K562 (cell line): ENCODE data around the gene PNPLA7. TPM values are rescaled to one million over a fixed set of nuclear protein-coding genes. Genes with fewer than 3 reads are reported as not detected.

Experiments used
- ATAC-seq: fragments of 200-7000 bp; cut with Tn5 transposase; 3 replicates; pipeline ENCODE4 v1.9.1; 2020; ENCODE audit warnings: moderate library complexity
- BruUV-seq: library from RNA; stranded (reverse); fragments of 400-500 nt; replicated peaks from 2 replicates; lab custom pipeline; 2021; lab: Mats Ljungman, UMichigan
- CTCF ChIA-PET: fragments of 300-600 bp; formaldehyde crosslinking; extraction: SDS; loops from one replicate; lab custom pipeline; 2021; ENCODE audit warnings: low intra/inter-chr PET ratio; lab: Yijun Ruan, JAX
- POLR2A ChIA-PET: fragments of 300-600, 350-650 bp; sonication (Branson Sonifier 250); formaldehyde crosslinking; extraction: SDS; loops from one replicate; lab custom pipeline; 2021; ENCODE audit warnings: antibody characterized with exemption, inconsistent platforms; lab: Yijun Ruan, JAX
- DNase-seq, 4 experiments: peaks; one replicate each; pipeline versions ENCODE4 v3.0.0 to v3.0.0-alpha.2; 2011 to 2018; ENCODE audit warnings: low spot score in 3 of 4, mixed read lengths in 3 of 4; ENCODE audit errors: extremely low read depth in 1 of 4
- FAIRE-seq: peaks from 2 replicates; lab custom pipeline; 2011; peaks lifted over from hg19 to GRCh38; lab: Jason Lieb, UNC
- H2AFZ ChIP-seq: 2 replicates; pipeline ENCODE4 v1.6.0; 2011; ENCODE audit warnings: low read depth, low read length, control low read depth, inconsistent platforms
- H3K27ac ChIP-seq: fragments of 200-600 bp; 3 replicates; pipeline ENCODE4 v1.8.0; 2011; ENCODE audit warnings: low read depth, mild to moderate bottlenecking, control low read depth, inconsistent platforms, low read length, moderate library complexity, mixed read lengths; ENCODE audit errors: extremely low read depth
- H3K27me3 ChIP-seq, 2 experiments: fragments of 300-600 bp in 1 of 2; 2 replicates in 1 of 2; 3 replicates in 1 of 2; pipeline versions ENCODE4 v1.6.0 to v1.8.0; 2011; ENCODE audit warnings: inconsistent platforms in 2 of 2, low read length in 2 of 2, mild to moderate bottlenecking in 1 of 2, mixed read lengths in 1 of 2, moderate library complexity in 1 of 2; ENCODE audit not compliant: control insufficient read depth in 2 of 2, insufficient read depth in 2 of 2
- H3K36me3 ChIP-seq: fragments of 300-600 bp; 3 replicates; pipeline ENCODE4 v1.8.0; 2011; ENCODE audit warnings: mild to moderate bottlenecking, low read length, inconsistent platforms; ENCODE audit not compliant: control insufficient read depth, insufficient read depth
- H3K4me1 ChIP-seq, 2 experiments: fragments of 200-600 bp in 1 of 2; replicated peaks in 1 of 2; 2 replicates in 1 of 2; 3 replicates in 1 of 2; pipeline versions ENCODE4 v1.5.1 to v1.8.0; 2011; ENCODE audit warnings: inconsistent platforms in 2 of 2, low read length in 2 of 2, mild to moderate bottlenecking in 1 of 2, mixed read lengths in 1 of 2, moderate library complexity in 1 of 2; ENCODE audit not compliant: control insufficient read depth in 2 of 2, insufficient read depth in 2 of 2
- H3K4me2 ChIP-seq: 2 replicates; pipeline ENCODE4 v1.6.1; 2011; ENCODE audit warnings: low read length, control low read depth, inconsistent platforms, mixed read lengths; ENCODE audit not compliant: insufficient read depth
- H3K4me3 ChIP-seq: fragments of 200-600 bp; sonication (generic), shearing (Covaris generic); 2 replicates; pipeline ENCODE4 v1.5.1; 2016; ENCODE audit warnings: control low read depth, inconsistent platforms
- H3K79me2 ChIP-seq: fragments of 200-600 bp; 3 replicates; pipeline ENCODE4 v1.8.0; 2011; ENCODE audit warnings: low read length, inconsistent platforms; ENCODE audit not compliant: control insufficient read depth, insufficient read depth
- H3K9ac ChIP-seq, 2 experiments: 2 replicates each; pipeline versions ENCODE4 v1.6.0 to v1.6.1; 2011; ENCODE audit warnings: low read depth in 2 of 2, low read length in 2 of 2, control low read depth in 1 of 2, inconsistent platforms in 1 of 2, mild to moderate bottlenecking in 1 of 2, mixed read lengths in 1 of 2; ENCODE audit not compliant: insufficient read depth in 1 of 2
- H3K9me1 ChIP-seq: one replicate; pipeline ENCODE4 v1.6.0; 2011; ENCODE audit warnings: inconsistent platforms, mild to moderate bottlenecking, low read length, moderate library complexity; ENCODE audit not compliant: control insufficient read depth, insufficient read depth
- H3K9me3 ChIP-seq: replicated peaks from 2 replicates; pipeline ENCODE4 v1.5.1; 2011; ENCODE audit warnings: low read depth, low read length, inconsistent platforms; ENCODE audit not compliant: control insufficient read depth, insufficient read depth
- H4K20me1 ChIP-seq: replicated peaks from 2 replicates; pipeline ENCODE4 v1.6.1; 2011; ENCODE audit warnings: low read length, inconsistent platforms, mixed read lengths; ENCODE audit not compliant: control insufficient read depth, insufficient read depth
- E2F6 ChIP-seq, 2 experiments: IDR thresholded peaks; 2 replicates each; pipeline ENCODE4 v1.6.1; 2011; ENCODE audit warnings: borderline replicate concordance in 1 of 2, control low read depth in 1 of 2, low read depth in 1 of 2, low read length in 1 of 2, mild to moderate bottlenecking in 1 of 2, mixed read lengths in 1 of 2, moderate library complexity in 1 of 2; ENCODE audit not compliant: insufficient read depth in 1 of 2, insufficient read length in 1 of 2, poor library complexity in 1 of 2, severe bottlenecking in 1 of 2; ENCODE audit errors: extremely low read depth in 1 of 2
- HIVEP1 ChIP-seq: fragments of 250-450 bp; sonication (Bioruptor Pico); IDR thresholded peaks from 2 replicates; pipeline ENCODE4 v1.4.0; 2020; ENCODE audit warnings: mild to moderate bottlenecking
- HMG20B ChIP-seq: fragments of 250-450 bp; sonication (Bioruptor Pico); IDR thresholded peaks from 2 replicates; pipeline ENCODE4 v1.5.0; 2021; ENCODE audit warnings: mild to moderate bottlenecking
- POLR2H ChIP-seq: IDR thresholded peaks from 2 replicates; pipeline ENCODE4 v1.6.1; 2016; ENCODE audit warnings: missing genetic modification characterization, low read depth, mild to moderate bottlenecking, control low read depth, missing compliant biosample characterization, moderate library complexity
- ZBTB33 ChIP-seq: sonication (generic); formaldehyde crosslinking; IDR thresholded peaks from 2 replicates; pipeline ENCODE4 v1.8.1; 2023; ENCODE audit warnings: mild to moderate bottlenecking, missing genetic modification reagents
- ZNF212 ChIP-seq: fragments of 450-650 bp; formaldehyde crosslinking; IDR thresholded peaks from 2 replicates; pipeline ENCODE4 v1.4.0; 2020; ENCODE audit warnings: mild to moderate bottlenecking
- ZNF668 ChIP-seq: fragments of 250-450 bp; sonication (Bioruptor Pico); IDR thresholded peaks from 2 replicates; pipeline ENCODE4 v1.8.0; 2022; ENCODE audit warnings: mild to moderate bottlenecking, inconsistent platforms
- WGBS: fragments of 100-300 bp; shearing (Covaris generic); methylation state at CpG from one replicate; pipeline ENCODE4 v1.1.6; 2016; ENCODE audit warnings: low coverage, mixed read lengths; ENCODE audit not compliant: insufficient coverage; ENCODE audit errors: missing lambda C conversion rate; 5-methylcytosine and 5-hydroxymethylcytosine counted together
- in situ Hi-C: fragments of 300-500 bp; cut with MboI; formaldehyde crosslinking; loops from 4 replicates; pipeline ENCODE4 v1.15.0; 2018; ENCODE audit warnings: inconsistent platforms, mixed read lengths
- intact Hi-C: fragments of 100-400 bp; cut with micrococcal nuclease; formaldehyde crosslinking; loops from 2 replicates; pipeline ENCODE4 v1.14.2; 2022
- polyA plus RNA-seq, 8 experiments: library from polyadenylated mRNA; depleted of rRNA in 4 of 8; stranded (reverse) in 5 of 8; unstranded in 3 of 8; fragments of >200 nt; fragmentation: Nextera tagmentation in 2 of 8; fragmentation: Illumina TruSeq in 1 of 8; extraction: Ambion mirVana in 2 of 8; extraction: Trizol in 1 of 8; gene quantifications; 2 replicates each; pipeline versions ENCODE4 v1.2.1 to v1.2.3, GENCODE V29; 2011 to 2014; ENCODE audit warnings: inconsistent platforms in 1 of 8, missing spikeins in 1 of 8
- total RNA-seq, 7 experiments: library from RNA; depleted of rRNA in 6 of 7; stranded (reverse); fragments of >200 nt in 6 of 7; fragmentation: Illumina TruSeq in 2 of 7; extraction: Trizol in 2 of 7; gene quantifications; 2 replicates each; pipeline versions ENCODE4 v1.2.1 to v1.2.3, GENCODE V29; 2011 to 2021; ENCODE audit warnings: low replicate concordance in 1 of 7

The PNPLA7 gene
- total and polyA plus RNA-seq, 9 of the 15 experiments (the other 6 are each of a cell fraction or from before 2014, with no cell fraction given) = 0.01 to 0.85 (median 0.19) TPM; not detected in 1

GRCh38 chr9:137485343-137486140 lies 64.7 kb downstream of the PNPLA7 start:
- intact Hi-C loops = no loop called here
- Histone ChIP-seq H3K4me1 (peaks cover 21 to 71% of the 10 kb centered on the region in 2 experiments), H3K9ac (no peak overlapping the region), H3K79me2 (no peaks in the 10 kb centered on the region), H2AFZ (no peak overlapping the region), H3K27me3 (no peaks in the 10 kb centered on the region), H3K4me3 (no peak overlapping the region), H3K9me1 (no peaks in the 10 kb centered on the region), H3K9me3 (no peaks in the 10 kb centered on the region), H3K27ac (no peak overlapping the region), H3K36me3 (no peaks in the 10 kb centered on the region), H3K4me2 (no peak overlapping the region), H4K20me1 (no peaks in the 10 kb centered on the region)
- DNase-seq (no peak), ATAC-seq (no peak), FAIRE-seq (no peak)
- CTCF ChIA-PET = no interaction called here
- no TSS peak for BruUV-seq
- POLR2A ChIA-PET = interaction anchor here (0.6 to 0.9 kb wide), 2 partner anchors 16 to 33 kb away, joined by 3 read pairs; no protein-coding TSS in a partner anchor
- in situ Hi-C loops = no loop called here
- TF ChIP-seq HMG20B (CRISPR knock-in tag) = no peak
- WGBS = 72% methylated on average over 26 of the region's 26 CpGs

- no TSS peak for BruUV-seq
- POLR2A ChIA-PET = no interaction called here
- TF ChIP-seq ZNF668 (no peak), E2F6 (IDR thresholded peaks at IDR 0.05; ENCODE audit: borderline replicate concordance in 1 of 2, extremely low read depth in 1 of 2, insufficient read depth in 1 of 2, insufficient read length in 1 of 2, low read depth in 1 of 2, low read length in 1 of 2, poor library complexity in 1 of 2, severe bottlenecking in 1 of 2) (peak in 1 of 2 experiments; percentile 9), POLR2H (tag) (no peak), ZNF212 (no peak), ZBTB33 (CRISPR knock-in tag) (peak; percentile 64; the same call in 1 of the 2 replicates), HIVEP1 (CRISPR knock-in tag) (no peak)
Observed at GRCh38 chr9:137484551-137485315, 65.5 kb downstream of the PNPLA7 start.

More at GRCh38 chr9:137484551-137485315, 65.5 kb downstream of the PNPLA7 start:
- no peaks in the 10 kb centered on the region for H3K27me3 ChIP-seq
- H3K27ac ChIP-seq = no peak overlapping the region
- intact Hi-C loops = no loop called here
- H3K36me3 ChIP-seq = no peaks in the 10 kb centered on the region
- H3K79me2 ChIP-seq = no peaks in the 10 kb centered on the region
- H3K9me3 ChIP-seq = no peaks in the 10 kb centered on the region
- in situ Hi-C loops = no loop called here
- H3K9ac ChIP-seq = peak overlapping the region in 1 of 2 experiments; percentile 73; a peak in 1 of 4 replicates
- no peak overlapping the region for H3K4me3 ChIP-seq
- no peak overlapping the region for H3K4me2 ChIP-seq
- 88% methylated on average over 19 of the region's 27 CpGs for WGBS
- no peak for DNase-seq
- FAIRE-seq = no peak
- ATAC-seq = no peak
- peaks cover 17 to 79% of the 10 kb centered on the region in 2 experiments for H3K4me1 ChIP-seq
- no peak overlapping the region for H2AFZ ChIP-seq
- no peaks in the 10 kb centered on the region for H3K9me1 ChIP-seq
- no peaks in the 10 kb centered on the region for H4K20me1 ChIP-seq
- CTCF ChIA-PET = no interaction called here
